ENCODE data around the gene ZNF710. TPM values are rescaled to one million over a fixed set of nuclear protein-coding genes. Genes with fewer than 3 reads are reported as not detected.

ZNF710 gene
- total RNA-seq, 1 donor from 2014 or later, result 129 TPM

DNA sequence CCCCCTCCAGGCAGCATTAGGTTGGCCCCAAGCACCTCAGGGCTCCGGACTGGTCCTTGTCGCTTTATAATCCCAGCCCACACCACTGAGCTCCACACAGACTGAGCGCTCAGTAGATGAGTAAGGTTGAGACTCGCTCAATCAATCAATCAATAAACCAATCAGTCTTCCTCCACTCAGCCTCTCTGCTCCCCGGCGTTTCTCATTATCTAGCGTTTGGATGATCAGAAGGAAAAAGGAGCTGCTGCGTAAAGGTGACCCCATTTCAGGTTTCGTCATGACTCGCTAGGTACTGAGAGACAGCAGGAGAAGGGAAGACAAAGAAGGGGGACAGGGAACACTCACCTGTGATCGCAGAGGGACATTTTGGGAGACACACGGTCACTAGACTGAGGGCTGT is 41.2 kb downstream of the ZNF710 start:
- H3K36me3 Mint-ChIP-seq (ENCODE audit: low read depth, unreplicated experiment), result peaks cover 17% of the 10 kb centered on the region
- no peak for DNase-seq (ENCODE audit: low spot score)
- TF ChIP-seq CTCF (IDR thresholded peaks at IDR 0.05; ENCODE audit: unreplicated experiment), result no peak
- peak overlapping the region; percentile 42 for H3K27ac Mint-ChIP-seq (ENCODE audit: unreplicated experiment)
- H3K4me3 Mint-ChIP-seq (ENCODE audit: unreplicated experiment), result no peak overlapping the region
- no peaks in the 10 kb centered on the region for H3K9me3 Mint-ChIP-seq (ENCODE audit: unreplicated experiment)
- H3K27me3 Mint-ChIP-seq (ENCODE audit: unreplicated experiment), result peaks cover 10% of the 10 kb centered on the region
- peaks cover 71% of the 10 kb centered on the region for H3K4me1 Mint-ChIP-seq (ENCODE audit: unreplicated experiment)

- no peak for TF ChIP-seq CTCF (IDR thresholded peaks at IDR 0.05; ENCODE audit: unreplicated experiment)
- H3K36me3 Mint-ChIP-seq (ENCODE audit: low read depth, unreplicated experiment), result peaks cover 17% of the 10 kb centered on the region
- H3K9me3 Mint-ChIP-seq (ENCODE audit: unreplicated experiment), result no peaks in the 10 kb centered on the region
- peak overlapping the region; percentile 80 for H3K27ac Mint-ChIP-seq (ENCODE audit: unreplicated experiment)
- peaks cover 7% of the 10 kb centered on the region for H3K27me3 Mint-ChIP-seq (ENCODE audit: unreplicated experiment)
- H3K4me3 Mint-ChIP-seq (ENCODE audit: unreplicated experiment), result no peak overlapping the region
- peaks cover 65% of the 10 kb centered on the region for H3K4me1 Mint-ChIP-seq (ENCODE audit: unreplicated experiment)
- DNase-seq (ENCODE audit: low spot score), result no peak
These were observed 41.8 kb downstream of the ZNF710 start for GRCh38 chr15:90042766-90043529.

- H3K9me3 Mint-ChIP-seq (ENCODE audit: unreplicated experiment), result no peaks in the 10 kb centered on the region
- peaks cover 59% of the 10 kb centered on the region for H3K4me1 Mint-ChIP-seq (ENCODE audit: unreplicated experiment)
- no peak overlapping the region for H3K4me3 Mint-ChIP-seq (ENCODE audit: unreplicated experiment)
- DNase-seq (ENCODE audit: low spot score), result no peak
- no peak for TF ChIP-seq CTCF (IDR thresholded peaks at IDR 0.05; ENCODE audit: unreplicated experiment)
- H3K27ac Mint-ChIP-seq (ENCODE audit: unreplicated experiment), result peak overlapping the region; percentile 80
- H3K36me3 Mint-ChIP-seq (ENCODE audit: low read depth, unreplicated experiment), result peaks cover 12% of the 10 kb centered on the region
- H3K27me3 Mint-ChIP-seq (ENCODE audit: unreplicated experiment), result peaks cover 7% of the 10 kb centered on the region
These were observed 42.4 kb downstream of the ZNF710 start for GRCh38 chr15:90043530-90044010.

DNA sequence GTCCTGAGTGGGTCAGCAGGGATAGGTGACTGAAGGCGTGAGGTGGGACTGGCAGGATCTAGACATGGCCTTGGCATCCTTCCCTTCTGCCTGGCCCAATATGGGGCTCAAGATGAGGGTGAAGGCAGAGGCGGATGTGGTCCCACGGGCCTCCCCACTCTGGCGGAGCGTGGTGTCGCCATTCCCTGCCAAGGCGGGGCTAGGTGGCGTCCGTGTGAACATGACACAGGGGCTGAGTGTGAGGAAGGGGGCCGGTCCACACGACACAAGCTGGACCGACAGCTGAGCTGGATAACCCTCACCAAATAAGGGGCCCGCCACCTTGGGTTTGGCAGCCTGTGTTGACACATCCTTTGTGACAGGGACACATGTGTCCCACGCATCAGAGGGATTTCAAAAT is 43.1 kb downstream of the ZNF710 start:
- no peak overlapping the region for H3K4me3 Mint-ChIP-seq (ENCODE audit: unreplicated experiment)
- H3K9me3 Mint-ChIP-seq (ENCODE audit: unreplicated experiment), result no peaks in the 10 kb centered on the region
- no peak for TF ChIP-seq CTCF (IDR thresholded peaks at IDR 0.05; ENCODE audit: unreplicated experiment)
- H3K4me1 Mint-ChIP-seq (ENCODE audit: unreplicated experiment), result peaks cover 61% of the 10 kb centered on the region
- DNase-seq (ENCODE audit: low spot score), result no peak
- H3K27me3 Mint-ChIP-seq (ENCODE audit: unreplicated experiment), result peaks cover 7% of the 10 kb centered on the region
- peaks cover 16% of the 10 kb centered on the region for H3K36me3 Mint-ChIP-seq (ENCODE audit: low read depth, unreplicated experiment)
- H3K27ac Mint-ChIP-seq (ENCODE audit: unreplicated experiment), result no peak overlapping the region

DNA sequence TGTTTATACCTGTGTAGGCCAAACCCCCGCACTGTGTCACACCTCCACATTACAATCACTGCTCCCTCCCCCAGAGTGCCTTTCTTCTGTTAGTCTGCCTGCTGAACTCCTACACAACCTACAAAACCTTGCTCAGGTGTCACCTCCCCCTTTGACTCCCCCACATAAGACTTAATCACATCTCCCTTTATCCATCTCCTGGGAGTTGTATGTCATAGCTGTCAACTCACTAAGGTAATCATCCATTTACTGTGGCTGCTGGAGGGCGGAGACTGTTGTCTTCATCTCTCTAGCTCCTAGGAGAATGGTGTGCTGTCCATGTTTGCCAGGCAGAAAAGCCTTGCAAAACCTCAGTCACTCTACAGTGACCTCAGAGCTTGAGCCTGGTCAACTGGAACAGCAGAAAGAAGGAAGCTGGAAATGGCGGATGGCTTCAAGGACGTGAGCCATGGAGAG is 43.8 kb downstream of the ZNF710 start:
- Mint-ChIP-seq H3K4me3 (ENCODE audit: unreplicated experiment) (no peak overlapping the region), H3K27me3 (ENCODE audit: unreplicated experiment) (peaks cover 6% of the 10 kb centered on the region), H3K4me1 (ENCODE audit: unreplicated experiment) (peaks cover 62% of the 10 kb centered on the region), H3K27ac (ENCODE audit: unreplicated experiment) (peak overlapping the region; percentile 7), H3K9me3 (ENCODE audit: unreplicated experiment) (no peaks in the 10 kb centered on the region), H3K36me3 (ENCODE audit: low read depth, unreplicated experiment) (peaks cover 21% of the 10 kb centered on the region)
- no peak for DNase-seq (ENCODE audit: low spot score)
- no peak for TF ChIP-seq CTCF (IDR thresholded peaks at IDR 0.05; ENCODE audit: unreplicated experiment)
